ENCODE results near the gene FBXO3. TPM values are rescaled to one million over a fixed set of nuclear protein-coding genes. Genes with fewer than 3 reads are reported as not detected.

FBXO3 gene
- total RNA-seq, 2 experiments from 2014 or later, result 12.1 to 21.3 TPM

GRCh38 chr11:33703788-33704187 lies 70.5 kb downstream of the FBXO3 start:
- TF ChIP-seq EZH2phosphoT487 (IDR thresholded peaks at IDR 0.05; ENCODE audit: borderline replicate concordance, low read depth, low read length) (no peak), CTCF (conservative IDR thresholded peaks at IDR 0.05; ENCODE audit: low read length) (no peak)
- intact Hi-C loops (cut with micrococcal nuclease; ENCODE audit: unreplicated experiment), result no loop called here
- POLR2A ChIA-PET, result interaction anchor here (1.6 kb wide), 1 partner anchor 39 kb away, joined by 4 read pairs; no protein-coding TSS in a partner anchor
- H3K4me1 ChIP-seq (ENCODE audit: insufficient read depth, low read length, poor library complexity, severe bottlenecking), result peaks cover 7% of the 10 kb centered on the region
- no peak overlapping the region for H3K4me2 ChIP-seq (ENCODE audit: low read length)
- no TSS peak for BruUV-seq (replicated peaks)
- H3K27ac ChIP-seq (ENCODE audit: low read depth, low read length, poor library complexity, severe bottlenecking), result no peak overlapping the region
- no peak overlapping the region for H2AFZ ChIP-seq (ENCODE audit: low read length)
- no peak overlapping the region for H3K4me3 ChIP-seq (ENCODE audit: low read depth, low read length, poor library complexity, severe bottlenecking)
- CTCF ChIA-PET (ENCODE audit: unreplicated experiment), result no interaction called here
- H3K79me2 ChIP-seq (ENCODE audit: insufficient read depth, low read depth, low read length), result no peaks in the 10 kb centered on the region
- no peak for DNase-seq (ENCODE audit: low spot score)
- no peaks in the 10 kb centered on the region for H4K20me1 ChIP-seq (ENCODE audit: insufficient read depth, low read length)
- H3K9me2 ChIP-seq (ENCODE audit: insufficient read depth, low read length), result no peaks in the 10 kb centered on the region
- no peaks in the 10 kb centered on the region for H3K9me3 ChIP-seq (ENCODE audit: low read length)
- peaks cover 2% of the 10 kb centered on the region; the same call in 1 of the 2 replicates for H3K36me3 ChIP-seq (ENCODE audit: insufficient read depth, low read length)

GRCh38 chr11:33703234-33703633 lies 71.1 kb downstream of the FBXO3 start:
- no peak overlapping the region for H2AFZ ChIP-seq (ENCODE audit: low read length)
- no peaks in the 10 kb centered on the region for H3K36me3 ChIP-seq (ENCODE audit: insufficient read depth, low read length)
- H3K79me2 ChIP-seq (ENCODE audit: insufficient read depth, low read depth, low read length), result no peaks in the 10 kb centered on the region
- no peaks in the 10 kb centered on the region for H3K9me2 ChIP-seq (ENCODE audit: insufficient read depth, low read length)
- H4K20me1 ChIP-seq (ENCODE audit: insufficient read depth, low read length), result no peaks in the 10 kb centered on the region
- peaks cover 7% of the 10 kb centered on the region for H3K4me1 ChIP-seq (ENCODE audit: insufficient read depth, low read length, poor library complexity, severe bottlenecking)
- no TSS peak for BruUV-seq (replicated peaks)
- no peak overlapping the region for H3K27ac ChIP-seq (ENCODE audit: low read depth, low read length, poor library complexity, severe bottlenecking)
- DNase-seq (ENCODE audit: low spot score), result no peak
- H3K9me3 ChIP-seq (ENCODE audit: low read length), result no peaks in the 10 kb centered on the region
- TF ChIP-seq CTCF (conservative IDR thresholded peaks at IDR 0.05; ENCODE audit: low read length), result no peak
- no peak for TF ChIP-seq EZH2phosphoT487 (IDR thresholded peaks at IDR 0.05; ENCODE audit: borderline replicate concordance, low read depth, low read length)
- ChIA-PET CTCF (ENCODE audit: unreplicated experiment) (no interaction called here), POLR2A (no interaction called here)
- intact Hi-C loops (cut with micrococcal nuclease; ENCODE audit: unreplicated experiment), result no loop called here
- H3K4me3 ChIP-seq (ENCODE audit: low read depth, low read length, poor library complexity, severe bottlenecking), result no peak overlapping the region
- H3K4me2 ChIP-seq (ENCODE audit: low read length), result no peak overlapping the region

DNA sequence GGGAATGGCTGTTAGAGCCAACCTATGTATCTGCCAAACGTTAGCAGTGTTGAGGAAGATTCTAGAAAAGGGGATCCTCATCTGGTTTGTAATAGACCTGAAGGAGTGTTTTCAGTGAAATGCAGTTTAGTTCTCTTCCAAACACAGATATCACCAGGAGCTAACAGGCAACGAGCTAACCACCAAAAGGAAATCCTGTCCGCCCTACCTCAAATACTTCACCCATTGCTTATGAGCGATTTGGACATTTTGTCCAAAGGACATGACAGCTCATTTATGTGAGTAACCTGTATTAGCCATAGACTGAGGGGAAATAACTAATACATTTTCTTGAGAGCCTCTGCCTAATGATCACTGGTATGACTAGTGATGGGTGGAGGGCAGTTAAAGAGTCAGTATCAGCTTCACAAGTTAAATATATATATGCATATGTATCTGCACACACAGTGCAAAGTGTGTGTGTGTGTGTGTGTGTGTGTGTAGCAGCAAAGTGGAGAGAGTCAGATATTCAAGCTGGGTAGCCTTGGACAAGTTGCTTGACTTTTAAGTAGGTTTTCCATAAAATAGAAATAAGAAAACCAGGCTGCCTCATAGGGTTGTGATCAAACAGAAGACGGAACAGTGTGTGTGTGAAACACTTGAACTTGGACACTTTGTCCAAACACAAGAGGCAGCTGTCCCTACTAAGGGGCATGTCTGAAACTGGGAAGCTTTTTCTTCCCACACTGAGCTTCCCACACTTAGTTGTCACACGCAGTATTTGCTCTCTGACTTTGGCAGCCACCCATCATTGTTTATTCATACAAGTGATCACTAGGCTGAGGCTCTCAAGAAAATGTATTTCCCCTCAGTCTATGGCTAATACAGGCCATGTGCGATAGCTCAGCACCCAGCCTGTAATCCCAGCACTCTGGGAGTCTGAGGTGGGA lies 72.8 kb downstream of the FBXO3 start:
- TF ChIP-seq EZH2phosphoT487 (IDR thresholded peaks at IDR 0.05; ENCODE audit: borderline replicate concordance, low read depth, low read length) (no peak), CTCF (conservative IDR thresholded peaks at IDR 0.05; ENCODE audit: low read length) (no peak)
- H3K27ac ChIP-seq (ENCODE audit: low read depth, low read length, poor library complexity, severe bottlenecking), result no peak overlapping the region
- H3K4me1 ChIP-seq (ENCODE audit: insufficient read depth, low read length, poor library complexity, severe bottlenecking), result peaks cover 10% of the 10 kb centered on the region
- peak overlapping the region; percentile 96 for H2AFZ ChIP-seq (ENCODE audit: low read length)
- no peaks in the 10 kb centered on the region for H4K20me1 ChIP-seq (ENCODE audit: insufficient read depth, low read length)
- intact Hi-C loops (cut with micrococcal nuclease; ENCODE audit: unreplicated experiment), result no loop called here
- H3K79me2 ChIP-seq (ENCODE audit: insufficient read depth, low read depth, low read length), result no peaks in the 10 kb centered on the region
- H3K9me3 ChIP-seq (ENCODE audit: low read length), result no peaks in the 10 kb centered on the region
- ChIA-PET CTCF (ENCODE audit: unreplicated experiment) (interaction anchor here (2.5 kb wide), 1 partner anchor 41 kb away, joined by 6 read pairs; no protein-coding TSS in a partner anchor), POLR2A (interaction anchor here (0.5 to 2.5 kb wide), 9 partner anchors 11 to 541 kb away, joined by 3 to 7 read pairs (median 4); partner anchors contain the start of genes CD59 and CSTF3)
- no peaks in the 10 kb centered on the region for H3K36me3 ChIP-seq (ENCODE audit: insufficient read depth, low read length)
- H3K4me3 ChIP-seq (ENCODE audit: low read depth, low read length, poor library complexity, severe bottlenecking), result peak overlapping the region; percentile 75
- peak overlapping the region; percentile 80 for H3K4me2 ChIP-seq (ENCODE audit: low read length)
- DNase-seq (ENCODE audit: low spot score), result peak; percentile 10
- no peaks in the 10 kb centered on the region for H3K9me2 ChIP-seq (ENCODE audit: insufficient read depth, low read length)
- BruUV-seq (replicated peaks), result no TSS peak

All from OCI-LY7 (cell line).